Activated CD8-positive, alpha-beta memory T cell treated with anti-CD3 and anti-CD28 coated beads, Interleukin-2, amount 50 U/mL, for 48 hours (primary cell): Measurements from ENCODE around the gene C10orf90.
"Not testable (repeated sequence)": the region's sequence is repeated elsewhere in the genome, so short reads cannot be mapped to it uniquely, and the experiment has no call there.

Experiments used
- DNase-seq: peaks from one replicate; pipeline ENCODE4 v3.0.0-alpha.2; 2020

Gene C10orf90

GRCh38 chr10:126583552-126584200 is 86.8 kb downstream of the C10orf90 start:
- DNase-seq: no peak

- DNase-seq: no peak
Measured at GRCh38 chr10:126581648-126582046, 88.8 kb downstream of the C10orf90 start.

GRCh38 chr10:126580873-126581647 is 89.4 kb downstream of the C10orf90 start:
- no peak for DNase-seq

GRCh38 chr10:126576336-126576735 is 94.2 kb downstream of the C10orf90 start:
- DNase-seq: no peak

GRCh38 chr10:126570621-126571602 is 99.6 kb downstream of the C10orf90 start:
- no peak for DNase-seq

- no peak for DNase-seq
Measured at GRCh38 chr10:126570245-126570570, 100.3 kb downstream of the C10orf90 start.

GRCh38 chr10:126569513-126570244 is 100.8 kb downstream of the C10orf90 start:
- DNase-seq: no peak

- DNase-seq: no peak
Measured at GRCh38 chr10:126568809-126569385, 101.6 kb downstream of the C10orf90 start.

- no peak for DNase-seq
Measured at GRCh38 chr10:126565871-126566270, 104.6 kb downstream of the C10orf90 start.

- no peak for DNase-seq
Measured at GRCh38 chr10:126565441-126565840, 105.1 kb downstream of the C10orf90 start.

GRCh38 chr10:126564326-126564888 is 106.1 kb downstream of the C10orf90 start:
- no peak for DNase-seq

GRCh38 chr10:126563361-126563760 is 107.1 kb downstream of the C10orf90 start:
- DNase-seq: no peak

- no peak for DNase-seq
Measured at GRCh38 chr10:126561921-126562680, 108.4 kb downstream of the C10orf90 start.

- DNase-seq: no peak
Measured at GRCh38 chr10:126561294-126561920, 109.1 kb downstream of the C10orf90 start.

- no peak for DNase-seq
Measured at GRCh38 chr10:126558881-126559280, 111.6 kb downstream of the C10orf90 start.

GRCh38 chr10:126551202-126551601 is 119.3 kb downstream of the C10orf90 start:
- no peak for DNase-seq

- not testable (repeated sequence) for DNase-seq
Measured at GRCh38 chr10:126550586-126550985, 119.9 kb downstream of the C10orf90 start.

- DNase-seq: no peak
Measured at GRCh38 chr10:126549344-126549743, 121.1 kb downstream of the C10orf90 start.

GRCh38 chr10:126544565-126544964 is 125.9 kb downstream of the C10orf90 start:
- no peak for DNase-seq

- DNase-seq: no peak
Measured at GRCh38 chr10:126538439-126539135, 131.9 kb downstream of the C10orf90 start.
